HG02798 (cell line): ENCODE measurements around the gene OLIG3.

Experiments
- ATAC-seq: cut with Tn5 transposase; IDR thresholded peaks from one replicate; pipeline ENCODE4 v1.9.1; 2021; ENCODE audit warnings: mild to moderate bottlenecking; ENCODE audit not compliant: unreplicated experiment, poor library complexity

Gene OLIG3

GRCh38 chr6:137473598-137473997 lies 20.6 kb downstream of the OLIG3 start:
- no peak for ATAC-seq

GRCh38 chr6:137472641-137473137 lies 21.5 kb downstream of the OLIG3 start:
- no peak for ATAC-seq

- no peak for ATAC-seq
Measured at GRCh38 chr6:137471986-137472385, 22.2 kb downstream of the OLIG3 start.

GRCh38 chr6:137471497-137471896 lies 22.7 kb downstream of the OLIG3 start:
- no peak for ATAC-seq

- ATAC-seq, result no peak
Measured at GRCh38 chr6:137467211-137467610, 27.0 kb downstream of the OLIG3 start.

- ATAC-seq, result no peak
Measured at GRCh38 chr6:137465378-137466009, 28.7 kb downstream of the OLIG3 start.

GRCh38 chr6:137452333-137452894 lies 41.8 kb downstream of the OLIG3 start:
- ATAC-seq, result no peak

- ATAC-seq, result no peak
Measured at GRCh38 chr6:137443901-137444300, 50.3 kb downstream of the OLIG3 start.
